Panc1 (cell line): ENCODE results near the gene TRAK1. TPM values are rescaled to one million over a fixed set of nuclear protein-coding genes. Genes with fewer than 3 reads are reported as not detected.

ENCODE experiments used
- ATAC-seq: fragments of 200-7000 bp; cut with Tn5 transposase; 2 replicates; pipeline ENCODE4 v1.9.1; 2020; ENCODE audit warnings: mild to moderate bottlenecking, moderate library complexity
- BruUV-seq: library from RNA; stranded (reverse); fragments of 400-500 nt; replicated peaks from 2 replicates; lab custom pipeline; 2021; lab: Mats Ljungman, UMichigan
- CTCF ChIA-PET: fragments of 300-600 bp; sonication (Branson Sonifier 250); formaldehyde crosslinking; loops from one replicate; lab custom pipeline; 2022; ENCODE audit warnings: antibody characterized with exemption; lab: Charles Lee
- POLR2A ChIA-PET: fragments of 300-600 bp; sonication (Branson Sonifier 250); formaldehyde crosslinking; loops from one replicate; lab custom pipeline; 2022; ENCODE audit warnings: antibody characterized with exemption; lab: Charles Lee
- DNase-seq: peaks from one replicate; pipeline ENCODE4 v3.0.0-alpha.2; 2010; ENCODE audit warnings: low read depth, low spot score
- H3K27ac ChIP-seq: 2 replicates; pipeline ENCODE4 v1.5.1; 2011; ENCODE audit warnings: mild to moderate bottlenecking, low read length, inconsistent platforms
- H3K27me3 ChIP-seq: fragments of 200-500 bp; sonication (Bioruptor generic); 2 replicates; pipeline ENCODE4 v1.6.0; 2014; ENCODE audit warnings: low read length, inconsistent platforms; ENCODE audit not compliant: control insufficient read depth, insufficient read depth
- H3K36me3 ChIP-seq: fragments of 200-500 bp; sonication (Bioruptor generic); 2 replicates; pipeline ENCODE4 v1.5.1; 2014; ENCODE audit warnings: inconsistent platforms, mild to moderate bottlenecking, low read length, moderate library complexity; ENCODE audit not compliant: control insufficient read depth, insufficient read depth
- H3K4me1 ChIP-seq: 2 replicates; pipeline ENCODE4 v1.5.1; 2011; ENCODE audit warnings: inconsistent platforms, mild to moderate bottlenecking, low read length, moderate library complexity; ENCODE audit not compliant: control insufficient read depth, insufficient read depth
- H3K4me3 ChIP-seq, 2 experiments: 2 replicates each; pipeline ENCODE4 v1.5.1; 2011 to 2012; ENCODE audit warnings: low read depth in 2 of 2, low read length in 2 of 2, mild to moderate bottlenecking in 2 of 2, inconsistent platforms in 1 of 2, moderate library complexity in 1 of 2
- H3K9me3 ChIP-seq: fragments of 200-500 bp; sonication (Bioruptor generic); 2 replicates; pipeline ENCODE4 v1.5.1; 2014; ENCODE audit warnings: low read depth, mild to moderate bottlenecking, inconsistent platforms, low read length, moderate library complexity; ENCODE audit not compliant: control insufficient read depth, insufficient read depth
- CTCF ChIP-seq: fragments of 450-650 bp; IDR thresholded peaks from 2 replicates; pipeline ENCODE4 v1.5.1; 2017; ENCODE audit warnings: mild to moderate bottlenecking
- POLR2AphosphoS5 ChIP-seq: IDR thresholded peaks from 2 replicates; pipeline ENCODE4 v1.6.1; 2012; ENCODE audit warnings: mild to moderate bottlenecking, low read depth, low read length, moderate library complexity
- REST ChIP-seq, 2 experiments: IDR thresholded peaks; 2 replicates each; pipeline ENCODE4 v1.6.1; 2011 to 2012; ENCODE audit warnings: low read depth in 2 of 2, control low read depth in 1 of 2, low read length in 1 of 2, mild to moderate bottlenecking in 1 of 2, moderate library complexity in 1 of 2; ENCODE audit not compliant: insufficient read depth in 1 of 2
- SIN3A ChIP-seq: IDR thresholded peaks from 2 replicates; pipeline ENCODE4 v1.6.1; 2012; ENCODE audit warnings: low read depth, mild to moderate bottlenecking, low read length, moderate library complexity, borderline replicate concordance; ENCODE audit not compliant: insufficient read depth
- TCF7L2 ChIP-seq: IDR thresholded peaks from 2 replicates; pipeline ENCODE4 v1.6.1; 2011; ENCODE audit warnings: mild to moderate bottlenecking, low read depth, low read length, inconsistent platforms
- in situ Hi-C: cut with HindIII; loops from 2 replicates; pipeline ENCODE4 v1.10.0; 2016; ENCODE audit warnings: low sequenced_read_pairs, low pct_unique_long_range_greater_than_20kb
- intact Hi-C: fragments of 100-400 bp; cut with micrococcal nuclease; formaldehyde crosslinking; loops from one replicate; pipeline ENCODE4 v1.10.0; 2022; ENCODE audit not compliant: unreplicated experiment
- total RNA-seq: library from RNA; stranded (reverse); gene quantifications from one replicate; pipeline ENCODE4 v1.2.1, GENCODE V29; 2021; ENCODE audit not compliant: unreplicated experiment

The TRAK1 gene
- total RNA-seq, 1 experiment from 2014 or later, result 38.4 TPM

GRCh38 chr3:42078677-42079076 is 12.5 kb upstream of the TRAK1 start:
- Histone ChIP-seq H3K27ac (no peak overlapping the region; the same call in 1 of the 2 replicates), H3K36me3 (no peaks in the 10 kb centered on the region), H3K4me3 (no peak overlapping the region), H3K4me1 (peaks cover 52% of the 10 kb centered on the region), H3K27me3 (no peaks in the 10 kb centered on the region), H3K9me3 (no peaks in the 10 kb centered on the region)
- in situ Hi-C loops (no loop called here), intact Hi-C loops (no loop called here)
- BruUV-seq, result no TSS peak
- ChIA-PET CTCF (no interaction called here), POLR2A (interaction anchor here (0.6 to 1.1 kb wide), 3 partner anchors 8 to 655 kb away, joined by 3 to 5 read pairs (median 3); no protein-coding TSS in a partner anchor)
- no peak for TF ChIP-seq TCF7L2
- TF ChIP-seq REST (IDR thresholded peaks at IDR 0.05; ENCODE audit: insufficient read depth in 1 of 2, low read depth in 2 of 2, low read length in 1 of 2), result no peak
- TF ChIP-seq POLR2AphosphoS5, result no peak
- TF ChIP-seq SIN3A, result no peak
- TF ChIP-seq CTCF, result no peak
- DNase-seq (no peak), ATAC-seq (no peak)

GRCh38 chr3:42079701-42080452 is 11.3 kb upstream of the TRAK1 start:
- no peaks in the 10 kb centered on the region for H3K36me3 ChIP-seq
- H3K4me1 ChIP-seq, result peaks cover 45% of the 10 kb centered on the region
- peak overlapping the region; percentile 86 for H3K27ac ChIP-seq
- no peaks in the 10 kb centered on the region for H3K27me3 ChIP-seq
- CTCF ChIA-PET, result interaction anchor here (0.9 kb wide), 1 partner anchor 67 kb away, joined by 3 read pairs; no protein-coding TSS in a partner anchor
- peak overlapping the region in 1 of 2 experiments; percentile 29; a peak in 2 of 4 replicates for H3K4me3 ChIP-seq
- TF ChIP-seq TCF7L2 (no peak), SIN3A (no peak), REST (IDR thresholded peaks at IDR 0.05; ENCODE audit: insufficient read depth in 1 of 2, low read depth in 2 of 2, low read length in 1 of 2) (no peak), CTCF (no peak), POLR2AphosphoS5 (no peak)
- no peaks in the 10 kb centered on the region for H3K9me3 ChIP-seq
- ATAC-seq (peak; percentile 46), DNase-seq (no peak)
- in situ Hi-C loops, result no loop called here
- POLR2A ChIA-PET, result interaction anchor here (0.7 to 1.1 kb wide), 2 partner anchors 9 to 54 kb away, joined by 3 read pairs; no protein-coding TSS in a partner anchor
- intact Hi-C loops, result no loop called here
- BruUV-seq, result no TSS peak
